ENCODE measurements around the gene FAM171A2. TPM values are rescaled to one million over a fixed set of nuclear protein-coding genes. Genes with fewer than 3 reads are reported as not detected.

FAM171A2 gene
- total and polyA plus RNA-seq, 10 of the 15 experiments (the other 5 are each of a cell fraction or from before 2014, with no cell fraction given) = 0.08 to 1.7 (median 0.27) TPM; not detected in 2

- peak within 1 kb of the TSS; percentile 50; the same call in 1 of the 2 replicates for H3K4me3 ChIP-seq
- WGBS (ENCODE audit: insufficient coverage, insufficient replicate concordance, low lambda C conversion rate, missing lambda C conversion rate) = 8% methylated on average over 21 of the region's 39 CpGs
- H2AFZ ChIP-seq (ENCODE audit: control insufficient read depth, low read depth, low read length) = no peak within 1 kb of the TSS
- H3K27me3 ChIP-seq (replicated peaks in 1 of 2; ENCODE audit: control insufficient read depth in 2 of 2, insufficient read depth in 2 of 2, low read length in 1 of 2) = peaks cover 6 to 10% of the 10 kb centered on the region in 2 experiments
- ATAC-seq = peak; percentile 92
- in situ Hi-C loops (cut with MboI) = no loop called here
- RAD21 ChIA-PET (ENCODE audit: unreplicated experiment) = interaction anchor here (1.0 kb wide), 1 partner anchor 8 kb away, joined by 3 read pairs; no protein-coding TSS in a partner anchor
- CTCF ChIA-PET = interaction anchor here (1.0 kb wide), 1 partner anchor 105 kb away, joined by 3 read pairs; no protein-coding TSS in a partner anchor
- no peak within 1 kb of the TSS for H3K9ac ChIP-seq (ENCODE audit: control insufficient read depth, insufficient read depth, low read length)
- no peaks in the 10 kb centered on the region for H3K9me3 ChIP-seq (replicated peaks; ENCODE audit: control insufficient read depth, insufficient read depth, low read length)
- FAIRE-seq = no peak
- no peak for DNase-seq (ENCODE audit: low read depth, low spot score)
- SMC1A ChIA-PET (ENCODE audit: uncharacterized antibody, unreplicated experiment) = no interaction called here
- H3K4me2 ChIP-seq (ENCODE audit: control insufficient read depth, insufficient read depth) = peak within 1 kb of the TSS; percentile 54; the same call in 1 of the 2 replicates
- no peaks in the 10 kb centered on the region for H3K36me3 ChIP-seq (ENCODE audit: control insufficient read depth in 2 of 2, insufficient read depth in 2 of 2, low read length in 1 of 2)
- H3K27ac ChIP-seq (ENCODE audit: control insufficient read depth, insufficient read depth) = no peak within 1 kb of the TSS
- POLR2A ChIA-PET = interaction anchor here (0.6 kb wide), 1 partner anchor 182 kb away, joined by 3 read pairs; no protein-coding TSS in a partner anchor
- H3K79me2 ChIP-seq (ENCODE audit: control insufficient read depth, insufficient read depth, low read length) = no peaks in the 10 kb centered on the region
- BruUV-seq (replicated peaks) = no TSS peak
- H3K4me1 ChIP-seq (ENCODE audit: control insufficient read depth, insufficient read depth, low read length) = no peaks in the 10 kb centered on the region; the same call in 1 of the 2 replicates
- H4K20me1 ChIP-seq (ENCODE audit: control insufficient read depth, insufficient read depth) = no peaks in the 10 kb centered on the region
- intact Hi-C loops (cut with micrococcal nuclease; ENCODE audit: unreplicated experiment) = no loop called here
- TF ChIP-seq EED (IDR thresholded peaks at IDR 0.05; ENCODE audit: low read depth) (no peak), SUZ12 (IDR thresholded peaks at IDR 0.05; ENCODE audit: unreplicated experiment) (no peak), SUPT20H (IDR thresholded peaks at IDR 0.05; ENCODE audit: borderline replicate concordance, control insufficient read depth, low read depth, low read length) (no peak), SRF (IDR thresholded peaks at IDR 0.05; ENCODE audit: low read depth in 2 of 2, low read length in 2 of 2) (0 out of 4 replicates have a peak, but pooled peaks of 1 of the 2 experiments have one; percentile 22), SKIL (IDR thresholded peaks at IDR 0.05; ENCODE audit: low read depth, poor library complexity, severe bottlenecking) (no peak), BMI1 (IDR thresholded peaks at IDR 0.05; ENCODE audit: borderline replicate concordance) (no peak), YBX1 (IDR thresholded peaks at IDR 0.05) (no peak), ZBTB40 (IDR thresholded peaks at IDR 0.05; ENCODE audit: borderline replicate concordance) (no peak), CBX3 (IDR thresholded peaks at IDR 0.05; ENCODE audit: borderline replicate concordance, low read depth) (no peak), ZBTB33 (IDR thresholded peaks at IDR 0.05) (no peak), TBL1XR1 (IDR thresholded peaks at IDR 0.05; ENCODE audit: low read depth, low read length) (no peak), ZBTB4 (CRISPR knock-in tag; IDR thresholded peaks at IDR 0.05) (no peak)
Measured at GRCh38 chr17:44308320-44308818, 55.3 kb downstream of the FAM171A2 start, which contains the start of gene RUNDC3A. Gene RUNDC3A, plus strand, starts transcription at chr17:44308601. Its CDS starts 232 bp downstream, at chr17:44308833.
